ENCODE measurements around the gene HNMT. TPM values are rescaled to one million over a fixed set of nuclear protein-coding genes. Genes with fewer than 3 reads are reported as not detected.

Gene HNMT
- total and polyA plus RNA-seq, 2 of the 8 experiments (the other 6 are each of a cell fraction or from before 2014, with no cell fraction given) = 1.6 to 3.6 TPM

DNA sequence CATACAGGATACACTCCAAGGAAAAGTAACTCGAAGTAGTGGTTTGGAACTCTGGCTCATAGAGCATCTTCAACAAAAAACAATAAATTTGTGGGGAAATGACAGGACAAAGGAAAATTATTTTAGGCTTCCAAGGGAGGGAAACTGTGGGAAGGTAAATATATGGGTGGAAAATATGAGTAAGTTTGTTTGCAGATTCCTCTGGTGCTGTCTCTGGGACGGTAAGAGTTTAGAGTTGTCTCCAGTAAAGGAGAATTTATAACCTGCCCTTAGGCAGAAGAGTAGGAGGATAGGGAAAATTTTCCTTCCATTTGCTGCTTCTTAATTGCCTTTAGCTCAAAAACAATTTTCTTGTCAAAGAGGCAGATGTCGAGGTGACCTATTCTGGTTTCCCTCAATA, 19.3 kb downstream of the HNMT start (continued):
- TF ChIP-seq, protein P1, sequence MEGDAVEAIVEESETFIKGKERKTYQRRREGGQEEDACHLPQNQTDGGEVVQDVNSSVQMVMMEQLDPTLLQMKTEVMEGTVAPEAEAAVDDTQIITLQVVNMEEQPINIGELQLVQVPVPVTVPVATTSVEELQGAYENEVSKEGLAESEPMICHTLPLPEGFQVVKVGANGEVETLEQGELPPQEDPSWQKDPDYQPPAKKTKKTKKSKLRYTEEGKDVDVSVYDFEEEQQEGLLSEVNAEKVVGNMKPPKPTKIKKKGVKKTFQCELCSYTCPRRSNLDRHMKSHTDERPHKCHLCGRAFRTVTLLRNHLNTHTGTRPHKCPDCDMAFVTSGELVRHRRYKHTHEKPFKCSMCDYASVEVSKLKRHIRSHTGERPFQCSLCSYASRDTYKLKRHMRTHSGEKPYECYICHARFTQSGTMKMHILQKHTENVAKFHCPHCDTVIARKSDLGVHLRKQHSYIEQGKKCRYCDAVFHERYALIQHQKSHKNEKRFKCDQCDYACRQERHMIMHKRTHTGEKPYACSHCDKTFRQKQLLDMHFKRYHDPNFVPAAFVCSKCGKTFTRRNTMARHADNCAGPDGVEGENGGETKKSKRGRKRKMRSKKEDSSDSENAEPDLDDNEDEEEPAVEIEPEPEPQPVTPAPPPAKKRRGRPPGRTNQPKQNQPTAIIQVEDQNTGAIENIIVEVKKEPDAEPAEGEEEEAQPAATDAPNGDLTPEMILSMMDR (IDR thresholded peaks at IDR 0.05; ENCODE audit: control extremely low read depth in 1 of 3, insufficient read depth in 1 of 3, low read depth in 1 of 3, low read length in 3 of 3) = no peak
- TF ChIP-seq SP1 (IDR thresholded peaks at IDR 0.05; ENCODE audit: low read depth, low read length) = no peak
- no peak for TF ChIP-seq KDM1A (IDR thresholded peaks at IDR 0.05; ENCODE audit: borderline replicate concordance, low read length)
- TF ChIP-seq KDM5A (IDR thresholded peaks at IDR 0.05; ENCODE audit: low read length) = no peak
- TF ChIP-seq, protein P2, sequence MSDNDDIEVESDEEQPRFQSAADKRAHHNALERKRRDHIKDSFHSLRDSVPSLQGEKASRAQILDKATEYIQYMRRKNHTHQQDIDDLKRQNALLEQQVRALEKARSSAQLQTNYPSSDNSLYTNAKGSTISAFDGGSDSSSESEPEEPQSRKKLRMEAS (IDR thresholded peaks at IDR 0.05) = no peak
- TF ChIP-seq, protein P3, sequence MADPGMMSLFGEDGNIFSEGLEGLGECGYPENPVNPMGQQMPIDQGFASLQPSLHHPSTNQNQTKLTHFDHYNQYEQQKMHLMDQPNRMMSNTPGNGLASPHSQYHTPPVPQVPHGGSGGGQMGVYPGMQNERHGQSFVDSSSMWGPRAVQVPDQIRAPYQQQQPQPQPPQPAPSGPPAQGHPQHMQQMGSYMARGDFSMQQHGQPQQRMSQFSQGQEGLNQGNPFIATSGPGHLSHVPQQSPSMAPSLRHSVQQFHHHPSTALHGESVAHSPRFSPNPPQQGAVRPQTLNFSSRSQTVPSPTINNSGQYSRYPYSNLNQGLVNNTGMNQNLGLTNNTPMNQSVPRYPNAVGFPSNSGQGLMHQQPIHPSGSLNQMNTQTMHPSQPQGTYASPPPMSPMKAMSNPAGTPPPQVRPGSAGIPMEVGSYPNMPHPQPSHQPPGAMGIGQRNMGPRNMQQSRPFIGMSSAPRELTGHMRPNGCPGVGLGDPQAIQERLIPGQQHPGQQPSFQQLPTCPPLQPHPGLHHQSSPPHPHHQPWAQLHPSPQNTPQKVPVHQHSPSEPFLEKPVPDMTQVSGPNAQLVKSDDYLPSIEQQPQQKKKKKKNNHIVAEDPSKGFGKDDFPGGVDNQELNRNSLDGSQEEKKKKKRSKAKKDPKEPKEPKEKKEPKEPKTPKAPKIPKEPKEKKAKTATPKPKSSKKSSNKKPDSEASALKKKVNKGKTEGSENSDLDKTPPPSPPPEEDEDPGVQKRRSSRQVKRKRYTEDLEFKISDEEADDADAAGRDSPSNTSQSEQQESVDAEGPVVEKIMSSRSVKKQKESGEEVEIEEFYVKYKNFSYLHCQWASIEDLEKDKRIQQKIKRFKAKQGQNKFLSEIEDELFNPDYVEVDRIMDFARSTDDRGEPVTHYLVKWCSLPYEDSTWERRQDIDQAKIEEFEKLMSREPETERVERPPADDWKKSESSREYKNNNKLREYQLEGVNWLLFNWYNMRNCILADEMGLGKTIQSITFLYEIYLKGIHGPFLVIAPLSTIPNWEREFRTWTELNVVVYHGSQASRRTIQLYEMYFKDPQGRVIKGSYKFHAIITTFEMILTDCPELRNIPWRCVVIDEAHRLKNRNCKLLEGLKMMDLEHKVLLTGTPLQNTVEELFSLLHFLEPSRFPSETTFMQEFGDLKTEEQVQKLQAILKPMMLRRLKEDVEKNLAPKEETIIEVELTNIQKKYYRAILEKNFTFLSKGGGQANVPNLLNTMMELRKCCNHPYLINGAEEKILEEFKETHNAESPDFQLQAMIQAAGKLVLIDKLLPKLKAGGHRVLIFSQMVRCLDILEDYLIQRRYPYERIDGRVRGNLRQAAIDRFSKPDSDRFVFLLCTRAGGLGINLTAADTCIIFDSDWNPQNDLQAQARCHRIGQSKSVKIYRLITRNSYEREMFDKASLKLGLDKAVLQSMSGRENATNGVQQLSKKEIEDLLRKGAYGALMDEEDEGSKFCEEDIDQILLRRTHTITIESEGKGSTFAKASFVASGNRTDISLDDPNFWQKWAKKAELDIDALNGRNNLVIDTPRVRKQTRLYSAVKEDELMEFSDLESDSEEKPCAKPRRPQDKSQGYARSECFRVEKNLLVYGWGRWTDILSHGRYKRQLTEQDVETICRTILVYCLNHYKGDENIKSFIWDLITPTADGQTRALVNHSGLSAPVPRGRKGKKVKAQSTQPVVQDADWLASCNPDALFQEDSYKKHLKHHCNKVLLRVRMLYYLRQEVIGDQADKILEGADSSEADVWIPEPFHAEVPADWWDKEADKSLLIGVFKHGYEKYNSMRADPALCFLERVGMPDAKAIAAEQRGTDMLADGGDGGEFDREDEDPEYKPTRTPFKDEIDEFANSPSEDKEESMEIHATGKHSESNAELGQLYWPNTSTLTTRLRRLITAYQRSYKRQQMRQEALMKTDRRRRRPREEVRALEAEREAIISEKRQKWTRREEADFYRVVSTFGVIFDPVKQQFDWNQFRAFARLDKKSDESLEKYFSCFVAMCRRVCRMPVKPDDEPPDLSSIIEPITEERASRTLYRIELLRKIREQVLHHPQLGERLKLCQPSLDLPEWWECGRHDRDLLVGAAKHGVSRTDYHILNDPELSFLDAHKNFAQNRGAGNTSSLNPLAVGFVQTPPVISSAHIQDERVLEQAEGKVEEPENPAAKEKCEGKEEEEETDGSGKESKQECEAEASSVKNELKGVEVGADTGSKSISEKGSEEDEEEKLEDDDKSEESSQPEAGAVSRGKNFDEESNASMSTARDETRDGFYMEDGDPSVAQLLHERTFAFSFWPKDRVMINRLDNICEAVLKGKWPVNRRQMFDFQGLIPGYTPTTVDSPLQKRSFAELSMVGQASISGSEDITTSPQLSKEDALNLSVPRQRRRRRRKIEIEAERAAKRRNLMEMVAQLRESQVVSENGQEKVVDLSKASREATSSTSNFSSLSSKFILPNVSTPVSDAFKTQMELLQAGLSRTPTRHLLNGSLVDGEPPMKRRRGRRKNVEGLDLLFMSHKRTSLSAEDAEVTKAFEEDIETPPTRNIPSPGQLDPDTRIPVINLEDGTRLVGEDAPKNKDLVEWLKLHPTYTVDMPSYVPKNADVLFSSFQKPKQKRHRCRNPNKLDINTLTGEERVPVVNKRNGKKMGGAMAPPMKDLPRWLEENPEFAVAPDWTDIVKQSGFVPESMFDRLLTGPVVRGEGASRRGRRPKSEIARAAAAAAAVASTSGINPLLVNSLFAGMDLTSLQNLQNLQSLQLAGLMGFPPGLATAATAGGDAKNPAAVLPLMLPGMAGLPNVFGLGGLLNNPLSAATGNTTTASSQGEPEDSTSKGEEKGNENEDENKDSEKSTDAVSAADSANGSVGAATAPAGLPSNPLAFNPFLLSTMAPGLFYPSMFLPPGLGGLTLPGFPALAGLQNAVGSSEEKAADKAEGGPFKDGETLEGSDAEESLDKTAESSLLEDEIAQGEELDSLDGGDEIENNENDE (IDR thresholded peaks at IDR 0.05; ENCODE audit: insufficient replicate concordance, low read length) = no peak
- no peak for TF ChIP-seq SIN3A (conservative IDR thresholded peaks at IDR 0.05 in 1 of 2, IDR thresholded peaks at IDR 0.05 in 1 of 2; ENCODE audit: low read depth in 1 of 2, low read length in 2 of 2)
- no peak for TF ChIP-seq MAFK (IDR thresholded peaks at IDR 0.05; ENCODE audit: low read depth, low read length)
